GM19193 (cell line): ENCODE data around the gene PSMA5.

Experiments
- POLR2A ChIP-seq: IDR thresholded peaks from 4 replicates; pipeline ENCODE4 v1.6.1; 2011; ENCODE audit not compliant: insufficient read depth, insufficient read length; ENCODE audit errors: extremely low read depth

The PSMA5 gene

GRCh38 chr1:109388884-109389637 lies 37.2 kb downstream of the PSMA5 start:
- no peak for TF ChIP-seq POLR2A

DNA sequence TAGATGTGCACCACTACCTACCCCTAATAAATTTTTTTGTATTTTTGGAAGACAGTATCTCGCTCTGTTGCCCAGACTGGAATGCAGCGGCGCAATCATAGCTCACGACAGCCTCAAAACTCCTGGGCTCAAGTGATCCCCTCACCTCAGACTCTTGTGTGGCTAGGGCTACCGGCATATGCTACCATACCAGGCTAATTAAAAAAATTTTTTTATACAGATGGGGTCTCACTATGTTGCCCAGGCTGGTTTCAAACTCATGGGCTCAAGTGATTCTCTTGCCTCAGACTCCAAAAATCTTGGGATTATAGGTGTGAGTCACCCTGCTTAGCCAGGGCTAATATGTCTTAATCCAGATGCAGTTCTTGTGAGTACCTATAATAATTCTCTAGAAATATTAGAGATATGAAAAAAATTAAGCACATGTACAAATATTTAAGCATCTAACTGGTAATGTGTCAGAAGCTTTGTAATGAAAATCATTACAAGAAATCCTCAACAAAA lies 38.0 kb downstream of the PSMA5 start:
- no peak for TF ChIP-seq POLR2A

- TF ChIP-seq POLR2A: no peak
Measured at GRCh38 chr1:109386054-109386717, 40.1 kb downstream of the PSMA5 start.

GRCh38 chr1:109385417-109385816 lies 40.8 kb downstream of the PSMA5 start:
- TF ChIP-seq POLR2A: no peak

DNA sequence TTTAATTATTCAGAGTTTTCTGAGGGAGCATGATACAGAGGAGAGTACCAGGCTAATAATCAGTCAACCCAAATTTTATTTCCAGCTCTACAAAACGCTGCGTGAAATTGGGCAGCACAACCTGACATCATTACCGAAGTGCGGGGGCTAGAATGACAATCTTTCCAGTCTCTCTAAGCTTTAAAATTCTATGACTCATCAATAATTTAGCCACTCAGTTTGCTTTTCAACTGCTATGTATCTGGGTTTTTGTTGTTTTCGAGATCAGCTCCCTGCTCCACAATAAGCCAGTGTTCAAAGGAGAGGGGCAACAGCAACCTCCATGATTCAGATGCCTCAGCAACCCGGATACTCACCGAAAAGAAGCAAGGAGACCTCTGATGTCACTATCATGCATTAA lies 42.4 kb downstream of the PSMA5 start:
- no peak for TF ChIP-seq POLR2A

- no peak for TF ChIP-seq POLR2A
Measured at GRCh38 chr1:109383087-109383779, 43.0 kb downstream of the PSMA5 start.

DNA sequence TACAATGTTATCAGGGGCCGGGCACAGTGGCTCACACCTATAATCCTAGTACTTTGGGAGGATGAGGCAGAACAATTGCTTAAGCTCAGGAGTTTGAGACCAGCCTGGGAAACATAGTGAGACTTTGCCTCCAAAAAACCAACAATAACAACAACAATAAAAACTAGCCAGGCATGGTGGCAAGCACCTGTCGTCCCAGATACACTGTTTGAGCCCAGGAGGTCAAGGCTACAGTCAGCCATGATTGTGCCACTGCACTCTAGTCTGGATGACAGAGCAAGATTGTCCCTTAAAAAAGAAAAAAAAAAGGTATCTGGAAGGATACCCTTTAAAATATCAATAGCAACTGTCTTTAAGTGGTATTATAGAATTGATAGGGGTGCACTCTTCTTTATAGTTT lies 44.7 kb downstream of the PSMA5 start:
- no peak for TF ChIP-seq POLR2A

GRCh38 chr1:109379907-109380306 lies 46.3 kb downstream of the PSMA5 start:
- TF ChIP-seq POLR2A: no peak

DNA sequence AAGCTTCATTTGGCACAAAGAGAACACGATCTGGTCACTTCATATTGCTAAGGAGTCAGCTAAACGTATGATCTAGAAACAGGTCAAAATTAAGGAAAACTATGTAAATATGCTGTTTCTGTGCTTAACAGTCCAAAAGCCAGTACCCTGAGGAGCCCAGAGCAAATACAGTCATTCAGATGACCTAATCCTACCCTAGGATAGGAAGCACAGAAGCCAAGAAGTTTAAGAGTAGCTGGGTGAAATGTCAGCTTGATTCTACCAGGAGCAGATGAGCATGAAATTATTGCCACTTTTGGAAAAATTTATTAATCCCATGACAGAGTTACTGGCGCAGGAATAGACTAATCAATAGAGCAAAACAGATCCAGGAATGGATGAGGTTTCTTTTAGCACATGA lies 46.8 kb downstream of the PSMA5 start:
- no peak for TF ChIP-seq POLR2A

DNA sequence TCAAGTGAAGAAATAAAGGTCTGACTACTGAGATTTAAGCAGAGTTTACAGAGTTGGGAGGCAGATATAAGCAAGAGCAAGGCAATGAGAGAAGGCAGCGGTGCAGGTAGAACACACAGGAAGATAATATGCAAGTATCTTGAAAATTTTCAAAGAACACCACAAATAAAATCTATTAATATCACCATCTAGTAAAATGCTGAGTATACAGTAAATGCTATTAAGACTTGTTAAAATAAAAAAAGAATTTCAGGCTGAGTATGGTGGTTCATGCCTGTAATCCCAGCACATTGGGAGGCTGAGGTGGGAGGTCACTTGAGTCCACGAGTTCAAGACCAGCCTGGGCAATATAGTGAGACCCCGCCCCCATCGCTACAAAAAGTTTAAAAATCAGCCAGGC lies 48.5 kb downstream of the PSMA5 start:
- no peak for TF ChIP-seq POLR2A

- no peak for TF ChIP-seq POLR2A
Measured at GRCh38 chr1:109373126-109373525, 53.1 kb downstream of the PSMA5 start.

- TF ChIP-seq POLR2A: no peak
Measured at GRCh38 chr1:109372281-109372680, 54.0 kb downstream of the PSMA5 start.

- TF ChIP-seq POLR2A: no peak
Measured at GRCh38 chr1:109371341-109371739, 54.9 kb downstream of the PSMA5 start.

GRCh38 chr1:109370712-109371340 lies 55.4 kb downstream of the PSMA5 start:
- TF ChIP-seq POLR2A: no peak

GRCh38 chr1:109369167-109369746 lies 57.0 kb downstream of the PSMA5 start:
- no peak for TF ChIP-seq POLR2A

DNA sequence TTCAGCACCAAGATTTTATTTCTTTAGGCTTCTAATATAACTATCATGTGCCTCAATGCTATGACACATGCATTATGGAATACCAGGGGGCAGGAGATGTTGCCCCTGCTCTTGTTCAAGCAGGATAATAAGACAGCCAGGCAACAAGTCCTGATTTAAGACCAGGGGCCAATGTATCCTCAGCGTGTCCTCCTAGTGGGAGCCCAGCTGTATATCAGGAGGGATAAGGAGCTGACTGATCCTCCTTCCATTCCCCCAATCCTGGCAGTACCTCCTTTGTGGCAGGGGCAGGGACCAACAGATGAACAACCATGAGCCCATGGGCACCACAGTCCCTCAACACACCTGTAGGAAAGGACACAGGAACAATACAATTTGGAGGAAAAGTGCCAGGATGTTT lies 57.8 kb downstream of the PSMA5 start:
- no peak for TF ChIP-seq POLR2A

- no peak for TF ChIP-seq POLR2A
Measured at GRCh38 chr1:109367626-109368025, 58.6 kb downstream of the PSMA5 start.
